Endothelial cell of umbilical vein (primary cell): Measurements from ENCODE around the gene ELAC1.

Source experiments
- CTCF ChIP-seq, 2 donors: IDR thresholded peaks; 1 replicate in 1 of 2; 2 replicates in 1 of 2; pipeline ENCODE4 v1.5.1; 2011; ENCODE audit warnings: low read length in 2 of 2, mild to moderate bottlenecking in 2 of 2, moderate library complexity in 2 of 2, control low read depth in 1 of 2, inconsistent platforms in 1 of 2, low read depth in 1 of 2; ENCODE audit not compliant: insufficient read depth in 1 of 2; ENCODE audit errors: extremely low read depth in 1 of 2
- EZH2 ChIP-seq: IDR thresholded peaks from 2 replicates; pipeline ENCODE4 v1.6.1; 2012; ENCODE audit warnings: borderline replicate concordance, low read depth, mild to moderate bottlenecking, moderate library complexity, low read length, inconsistent platforms; ENCODE audit not compliant: severe bottlenecking
- JUN ChIP-seq: IDR thresholded peaks from 2 replicates; pipeline ENCODE4 v1.6.1; 2011; ENCODE audit warnings: borderline replicate concordance, low read depth; ENCODE audit not compliant: insufficient read length, insufficient read depth
- MAX ChIP-seq: IDR thresholded peaks from 2 replicates; pipeline ENCODE4 v1.6.1; 2011; ENCODE audit not compliant: insufficient read depth, insufficient read length

GRCh38 chr18:51028201-51028805 is 60.5 kb downstream of the ELAC1 start:
- TF ChIP-seq CTCF (IDR thresholded peaks at IDR 0.05; ENCODE audit: extremely low read depth in 1 of 2, insufficient read depth in 1 of 2, low read depth in 1 of 2, low read length in 2 of 2) (no peak), EZH2 (no peak), JUN (no peak), MAX (no peak)
